ENCODE measurements around the gene MZT2A. TPM values are rescaled to one million over a fixed set of nuclear protein-coding genes. Genes with fewer than 3 reads are reported as not detected.
"Not testable (repeated sequence)": the region's sequence is repeated elsewhere in the genome, so short reads cannot be mapped to it uniquely, and the experiment has no call there.

MZT2A gene
- polyA plus RNA-seq, 1 of the 3 experiments (the other 2 are of a cell fraction), result 61.9 TPM

DNA sequence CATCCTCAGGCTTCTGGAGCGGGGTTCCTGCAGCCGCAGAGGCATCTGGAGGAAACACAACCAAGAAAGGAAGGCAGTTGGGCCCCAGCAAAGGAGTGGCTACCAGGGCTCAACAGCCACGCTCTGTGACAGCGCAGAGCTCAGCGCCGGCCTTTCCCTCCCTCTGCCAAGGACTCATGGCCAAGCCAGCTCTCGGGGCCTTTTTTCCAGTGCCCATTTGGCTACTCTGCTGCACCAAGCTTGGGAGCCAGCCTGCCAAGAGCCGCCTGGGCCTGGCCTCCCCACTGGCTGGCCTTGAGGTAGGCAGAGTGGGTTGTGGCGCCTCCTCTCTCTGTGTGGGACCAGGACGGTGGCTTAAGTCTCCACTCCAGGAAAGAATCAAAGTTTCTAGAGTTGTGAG, 28.3 kb upstream of the MZT2A start:
- no peak for TF ChIP-seq MXI1 (IDR thresholded peaks at IDR 0.05; ENCODE audit: low read depth, low read length)
- TF ChIP-seq, protein P1, sequence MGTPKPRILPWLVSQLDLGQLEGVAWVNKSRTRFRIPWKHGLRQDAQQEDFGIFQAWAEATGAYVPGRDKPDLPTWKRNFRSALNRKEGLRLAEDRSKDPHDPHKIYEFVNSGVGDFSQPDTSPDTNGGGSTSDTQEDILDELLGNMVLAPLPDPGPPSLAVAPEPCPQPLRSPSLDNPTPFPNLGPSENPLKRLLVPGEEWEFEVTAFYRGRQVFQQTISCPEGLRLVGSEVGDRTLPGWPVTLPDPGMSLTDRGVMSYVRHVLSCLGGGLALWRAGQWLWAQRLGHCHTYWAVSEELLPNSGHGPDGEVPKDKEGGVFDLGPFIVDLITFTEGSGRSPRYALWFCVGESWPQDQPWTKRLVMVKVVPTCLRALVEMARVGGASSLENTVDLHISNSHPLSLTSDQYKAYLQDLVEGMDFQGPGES (IDR thresholded peaks at IDR 0.05; ENCODE audit: low read depth, low read length), result no peak
- TF ChIP-seq USF2 (IDR thresholded peaks at IDR 0.05; ENCODE audit: borderline replicate concordance, low read depth, low read length), result no peak
- 89% methylated on average over 7 of the region's 10 CpGs for WGBS (ENCODE audit: low lambda C conversion rate)
- Histone ChIP-seq H3K36me3 (replicated peaks in 1 of 2; ENCODE audit: control insufficient read depth in 1 of 2, insufficient read depth in 2 of 2, low read length in 1 of 2) (peaks cover 0 to 5% of the 10 kb centered on the region in 2 experiments), H3K9me3 (no peaks in the 10 kb centered on the region), H4K20me1 (ENCODE audit: insufficient read depth) (no peaks in the 10 kb centered on the region), H3K27me3 (ENCODE audit: insufficient read depth) (no peaks in the 10 kb centered on the region), H3K79me2 (ENCODE audit: insufficient read depth) (no peaks in the 10 kb centered on the region), H3K4me2 (no peak overlapping the region), H3F3A (replicated peaks; ENCODE audit: insufficient read depth) (no peaks in the 10 kb centered on the region), H3K9me2 (no peaks in the 10 kb centered on the region), H3K4me3 (ENCODE audit: low read depth in 2 of 2, low read length in 1 of 2) (no peak overlapping the region), H3K4me1 (ENCODE audit: control insufficient read depth in 1 of 2, insufficient read depth in 2 of 2, low read depth in 1 of 2, low read length in 1 of 2) (no peaks in the 10 kb centered on the region), H3K9ac (no peak overlapping the region), H3K27ac (ENCODE audit: low read depth in 2 of 2, low read length in 1 of 2) (no peak overlapping the region), H2AFZ (ENCODE audit: low read depth) (no peak overlapping the region)
- ChIA-PET CTCF (no interaction called here), POLR2A (no interaction called here)
- no peak for DNase-seq

- POLR2A ChIA-PET; H3K9me3 ChIP-seq; H3K4me3 ChIP-seq (ENCODE audit: low read depth in 2 of 2, low read length in 1 of 2); DNase-seq; H4K20me1 ChIP-seq (ENCODE audit: insufficient read depth); H3K9ac ChIP-seq; H3K4me2 ChIP-seq; H3K27ac ChIP-seq (ENCODE audit: low read depth in 2 of 2, low read length in 1 of 2); H3K27me3 ChIP-seq (ENCODE audit: insufficient read depth); H2AFZ ChIP-seq (ENCODE audit: low read depth); H3K36me3 ChIP-seq (replicated peaks in 1 of 2; ENCODE audit: control insufficient read depth in 1 of 2, insufficient read depth in 2 of 2, low read length in 1 of 2); H3K79me2 ChIP-seq (ENCODE audit: insufficient read depth); H3K4me1 ChIP-seq (ENCODE audit: control insufficient read depth in 1 of 2, insufficient read depth in 2 of 2, low read depth in 1 of 2, low read length in 1 of 2); H3F3A ChIP-seq (replicated peaks; ENCODE audit: insufficient read depth); H3K9me2 ChIP-seq: not testable (repeated sequence)
- 98% methylated on average over 10 of the region's 24 CpGs for WGBS (ENCODE audit: low lambda C conversion rate)
- CTCF ChIA-PET, result interaction anchor here (0.8 kb wide), 1 partner anchor 28 kb away, joined by 3 read pairs; the partner anchor contains the start of gene MZT2A
Observed at GRCh38 chr2:131519871-131520470, 27.8 kb upstream of the MZT2A start.

- H3F3A ChIP-seq (replicated peaks; ENCODE audit: insufficient read depth), result no peaks in the 10 kb centered on the region
- no peak overlapping the region for H3K27ac ChIP-seq (ENCODE audit: low read depth in 2 of 2, low read length in 1 of 2)
- H3K27me3 ChIP-seq (ENCODE audit: insufficient read depth), result no peaks in the 10 kb centered on the region
- no peak overlapping the region for H3K4me2 ChIP-seq
- WGBS (ENCODE audit: low lambda C conversion rate), result 97% methylated on average over 9 of the region's 15 CpGs
- CTCF ChIA-PET, result interaction anchor here (0.8 kb wide), 1 partner anchor 27 kb away, joined by 3 read pairs; the partner anchor contains the start of gene MZT2A
- H3K9me2 ChIP-seq, result no peaks in the 10 kb centered on the region
- no peak for DNase-seq
- H2AFZ ChIP-seq (ENCODE audit: low read depth), result no peak overlapping the region
- no peaks in the 10 kb centered on the region for H3K9me3 ChIP-seq
- peaks cover 0 to 5% of the 10 kb centered on the region in 2 experiments for H3K36me3 ChIP-seq (replicated peaks in 1 of 2; ENCODE audit: control insufficient read depth in 1 of 2, insufficient read depth in 2 of 2, low read length in 1 of 2)
- POLR2A ChIA-PET, result no interaction called here
- H3K9ac ChIP-seq, result no peak overlapping the region
- H4K20me1 ChIP-seq (ENCODE audit: insufficient read depth), result no peaks in the 10 kb centered on the region
- no peaks in the 10 kb centered on the region for H3K79me2 ChIP-seq (ENCODE audit: insufficient read depth)
- no peaks in the 10 kb centered on the region for H3K4me1 ChIP-seq (ENCODE audit: control insufficient read depth in 1 of 2, insufficient read depth in 2 of 2, low read depth in 1 of 2, low read length in 1 of 2)
- H3K4me3 ChIP-seq (ENCODE audit: low read depth in 2 of 2, low read length in 1 of 2), result no peak overlapping the region
- TF ChIP-seq SMC3 (IDR thresholded peaks at IDR 0.05; ENCODE audit: low read depth, low read length) (no peak), USF1 (IDR thresholded peaks at IDR 0.05; ENCODE audit: borderline replicate concordance, low read depth) (no peak), CHD2 (IDR thresholded peaks at IDR 0.05; ENCODE audit: low read length, partially characterized antibody) (no peak), EP300 (IDR thresholded peaks at IDR 0.05; ENCODE audit: borderline replicate concordance in 1 of 2, low read depth in 1 of 2, low read length in 1 of 2) (no peak), RAD21 (IDR thresholded peaks at IDR 0.05; ENCODE audit: low read length) (no peak), GATA2 (CRISPR knock-in tag; IDR thresholded peaks at IDR 0.05) (no peak), FOXM1 (IDR thresholded peaks at IDR 0.05; ENCODE audit: low read depth) (no peak), SIN3A (IDR thresholded peaks at IDR 0.05; ENCODE audit: borderline replicate concordance, low read depth, low read length) (no peak), TCF12 (IDR thresholded peaks at IDR 0.05) (no peak), FOXJ3 (CRISPR knock-in tag; IDR thresholded peaks at IDR 0.05) (no peak), USF2 (IDR thresholded peaks at IDR 0.05; ENCODE audit: borderline replicate concordance, low read depth, low read length) (no peak), EZH2phosphoT487 (IDR thresholded peaks at IDR 0.05; ENCODE audit: borderline replicate concordance, low read depth) (no peak), MXI1 (IDR thresholded peaks at IDR 0.05; ENCODE audit: low read depth, low read length) (no peak), JUND (IDR thresholded peaks at IDR 0.05) (no peak)
- TF ChIP-seq, protein P2, sequence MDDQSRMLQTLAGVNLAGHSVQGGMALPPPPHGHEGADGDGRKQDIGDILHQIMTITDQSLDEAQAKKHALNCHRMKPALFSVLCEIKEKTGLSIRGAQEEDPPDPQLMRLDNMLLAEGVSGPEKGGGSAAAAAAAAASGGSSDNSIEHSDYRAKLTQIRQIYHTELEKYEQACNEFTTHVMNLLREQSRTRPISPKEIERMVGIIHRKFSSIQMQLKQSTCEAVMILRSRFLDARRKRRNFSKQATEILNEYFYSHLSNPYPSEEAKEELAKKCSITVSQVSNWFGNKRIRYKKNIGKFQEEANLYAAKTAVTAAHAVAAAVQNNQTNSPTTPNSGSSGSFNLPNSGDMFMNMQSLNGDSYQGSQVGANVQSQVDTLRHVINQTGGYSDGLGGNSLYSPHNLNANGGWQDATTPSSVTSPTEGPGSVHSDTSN (IDR thresholded peaks at IDR 0.05), result no peak
Observed at GRCh38 chr2:131519466-131519865, 27.3 kb upstream of the MZT2A start.

Measured in SK-N-SH (cell line).